ENCODE measurements around the gene CSNK1G3.

DNA sequence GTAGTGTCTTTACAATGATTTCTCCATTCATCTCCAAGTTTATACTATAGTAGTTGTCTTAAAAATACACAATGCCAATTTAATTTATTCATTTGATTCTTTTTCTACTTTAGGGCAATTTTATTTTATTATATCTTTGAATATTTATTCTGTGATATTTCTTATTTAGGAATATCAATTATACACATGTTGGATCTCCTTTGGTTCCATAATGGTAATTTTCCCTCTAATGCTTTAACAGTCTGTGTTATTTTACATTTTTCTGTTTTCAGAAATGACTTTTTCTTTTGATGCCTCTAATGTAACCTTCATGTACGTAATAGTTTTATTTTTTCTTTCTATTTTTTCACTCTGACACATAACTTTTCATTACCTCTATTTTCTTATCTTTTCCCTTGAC is 153.0 kb downstream of the CSNK1G3 start:
- TF ChIP-seq, protein P1, sequence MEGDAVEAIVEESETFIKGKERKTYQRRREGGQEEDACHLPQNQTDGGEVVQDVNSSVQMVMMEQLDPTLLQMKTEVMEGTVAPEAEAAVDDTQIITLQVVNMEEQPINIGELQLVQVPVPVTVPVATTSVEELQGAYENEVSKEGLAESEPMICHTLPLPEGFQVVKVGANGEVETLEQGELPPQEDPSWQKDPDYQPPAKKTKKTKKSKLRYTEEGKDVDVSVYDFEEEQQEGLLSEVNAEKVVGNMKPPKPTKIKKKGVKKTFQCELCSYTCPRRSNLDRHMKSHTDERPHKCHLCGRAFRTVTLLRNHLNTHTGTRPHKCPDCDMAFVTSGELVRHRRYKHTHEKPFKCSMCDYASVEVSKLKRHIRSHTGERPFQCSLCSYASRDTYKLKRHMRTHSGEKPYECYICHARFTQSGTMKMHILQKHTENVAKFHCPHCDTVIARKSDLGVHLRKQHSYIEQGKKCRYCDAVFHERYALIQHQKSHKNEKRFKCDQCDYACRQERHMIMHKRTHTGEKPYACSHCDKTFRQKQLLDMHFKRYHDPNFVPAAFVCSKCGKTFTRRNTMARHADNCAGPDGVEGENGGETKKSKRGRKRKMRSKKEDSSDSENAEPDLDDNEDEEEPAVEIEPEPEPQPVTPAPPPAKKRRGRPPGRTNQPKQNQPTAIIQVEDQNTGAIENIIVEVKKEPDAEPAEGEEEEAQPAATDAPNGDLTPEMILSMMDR (IDR thresholded peaks at IDR 0.05), result no peak
- no peak for TF ChIP-seq POLR2A (IDR thresholded peaks at IDR 0.05)
